SK-N-SH (cell line): ENCODE measurements around the gene SEMA3C. TPM values are rescaled to one million over a fixed set of nuclear protein-coding genes. Genes with fewer than 3 reads are reported as not detected.

Source experiments
- CTCF ChIA-PET: fragments of 300-600, 350-600 bp; formaldehyde crosslinking; extraction: SDS; loops from one replicate; lab custom pipeline; 2021; lab: Yijun Ruan, JAX
- POLR2A ChIA-PET: fragments of 350-600 bp; sonication (Branson Sonifier 250); formaldehyde crosslinking; extraction: SDS; loops from one replicate; lab custom pipeline; 2020; ENCODE audit warnings: antibody characterized with exemption, inconsistent platforms; lab: Yijun Ruan, JAX
- DNase-seq: peaks from one replicate; pipeline ENCODE4 v3.0.0; 2012
- H2AFZ ChIP-seq: fragments of 200-600 bp; sonication (generic); 2 replicates; pipeline ENCODE4 v1.8.1; 2016; ENCODE audit warnings: antibody characterized with exemption, mild to moderate bottlenecking, low read depth
- H3F3A ChIP-seq: fragments of 200-600 bp; sonication (generic); replicated peaks from 2 replicates; pipeline ENCODE3; 2016; ENCODE audit warnings: antibody characterized with exemption, mild to moderate bottlenecking; ENCODE audit not compliant: insufficient read depth
- H3K27ac ChIP-seq, 2 experiments: fragments of 200-500 bp in 1 of 2; fragments of 200-600 bp in 1 of 2; sonication (Bioruptor generic) in 1 of 2; sonication (generic), shearing (Covaris generic) in 1 of 2; 2 replicates each; pipeline versions ENCODE4 v1.5.1 to v1.6.1; 2014 to 2016; ENCODE audit warnings: low read depth in 2 of 2, inconsistent platforms in 1 of 2, low read length in 1 of 2, mild to moderate bottlenecking in 1 of 2, mixed read lengths in 1 of 2
- H3K27me3 ChIP-seq: fragments of 200-600 bp; sonication (generic), shearing (Covaris generic); 2 replicates; pipeline ENCODE4 v1.6.1; 2016; ENCODE audit warnings: mixed run types; ENCODE audit not compliant: insufficient read depth
- H3K36me3 ChIP-seq, 2 experiments: fragments of 200-500 bp in 1 of 2; fragments of 200-600 bp in 1 of 2; sonication (Bioruptor generic) in 1 of 2; sonication (generic) in 1 of 2; replicated peaks in 1 of 2; 2 replicates each; pipeline versions ENCODE3 to v1.5.1; 2014 to 2016; ENCODE audit warnings: low read length in 1 of 2, mild to moderate bottlenecking in 1 of 2; ENCODE audit not compliant: insufficient read depth in 2 of 2, control insufficient read depth in 1 of 2
- H3K4me1 ChIP-seq, 2 experiments: fragments of 200-500 bp in 1 of 2; fragments of 200-600 bp in 1 of 2; sonication (Bioruptor generic) in 1 of 2; sonication (generic), shearing (Covaris generic) in 1 of 2; 2 replicates each; pipeline versions ENCODE4 v1.5.1 to v1.6.1; 2014 to 2016; ENCODE audit warnings: low read depth in 1 of 2, low read length in 1 of 2, mixed run types in 1 of 2; ENCODE audit not compliant: insufficient read depth in 2 of 2, control insufficient read depth in 1 of 2
- H3K4me2 ChIP-seq: fragments of 200-600 bp; sonication (generic), shearing (Covaris generic); 2 replicates; pipeline ENCODE4 v1.6.1; 2017; ENCODE audit warnings: mixed run types
- H3K4me3 ChIP-seq, 2 experiments: fragments of 200-500 bp in 1 of 2; fragments of 200-600 bp in 1 of 2; sonication (Bioruptor generic) in 1 of 2; sonication (generic), shearing (Covaris generic) in 1 of 2; 2 replicates each; pipeline versions ENCODE4 v1.5.1 to v1.8.1; 2014 to 2016; ENCODE audit warnings: low read depth in 2 of 2, inconsistent platforms in 1 of 2, low read length in 1 of 2, mild to moderate bottlenecking in 1 of 2, mixed read lengths in 1 of 2, moderate library complexity in 1 of 2
- H3K79me2 ChIP-seq: fragments of 200-600 bp; sonication (generic); 2 replicates; pipeline ENCODE4 v1.8.1; 2017; ENCODE audit warnings: mild to moderate bottlenecking; ENCODE audit not compliant: insufficient read depth
- H3K9ac ChIP-seq: fragments of 200-600 bp; sonication (generic); 2 replicates; pipeline ENCODE4 v1.6.1; 2017; ENCODE audit warnings: mixed run types
- H3K9me2 ChIP-seq: fragments of 200-600 bp; sonication (generic); 2 replicates; pipeline ENCODE4 v1.6.1; 2017; ENCODE audit warnings: mixed run types
- H3K9me3 ChIP-seq: fragments of 200-600 bp; sonication (generic); 2 replicates; pipeline ENCODE4 v1.6.1; 2017; ENCODE audit warnings: mixed run types, mild to moderate bottlenecking, moderate library complexity
- H4K20me1 ChIP-seq: fragments of 200-600 bp; sonication (generic); 2 replicates; pipeline ENCODE4 v1.6.1; 2017; ENCODE audit warnings: mild to moderate bottlenecking, mixed run types; ENCODE audit not compliant: insufficient read depth
- CHD2 ChIP-seq: fragments of 150-350 bp; IDR thresholded peaks from 2 replicates; pipeline ENCODE4 v1.6.1; 2018; ENCODE audit warnings: low read length; ENCODE audit not compliant: partially characterized antibody
- CTCF ChIP-seq: fragments of 200-600 bp; sonication (generic); IDR thresholded peaks from 2 replicates; pipeline ENCODE4 v1.6.1; 2017; ENCODE audit warnings: antibody characterized with exemption, mild to moderate bottlenecking, moderate library complexity
- ELF1 ChIP-seq: IDR thresholded peaks from 2 replicates; pipeline ENCODE4 v1.4.0; 2012
- FOXJ3 ChIP-seq: sonication (generic); formaldehyde crosslinking; IDR thresholded peaks from 2 replicates; pipeline ENCODE4 v1.5.1; 2020; ENCODE audit warnings: mild to moderate bottlenecking, missing genetic modification reagents
- FOXM1 ChIP-seq: IDR thresholded peaks from 2 replicates; pipeline ENCODE4 v1.4.0; 2012; ENCODE audit warnings: low read depth, mild to moderate bottlenecking
- GABPA ChIP-seq: IDR thresholded peaks from 2 replicates; pipeline ENCODE4 v1.4.0; 2012; ENCODE audit warnings: low read depth, mild to moderate bottlenecking
- GATA2 ChIP-seq: sonication (generic); formaldehyde crosslinking; IDR thresholded peaks from 2 replicates; pipeline ENCODE4 v1.5.0; 2020; ENCODE audit warnings: mild to moderate bottlenecking, missing genetic modification reagents
- IRF3 ChIP-seq: fragments of 150-350 bp; IDR thresholded peaks from 2 replicates; pipeline ENCODE4 v1.6.1; 2016; ENCODE audit warnings: mild to moderate bottlenecking, low read depth, low read length
- MAX ChIP-seq: IDR thresholded peaks from 2 replicates; pipeline ENCODE4 v1.4.0; 2012; ENCODE audit warnings: low read depth
- MEF2A ChIP-seq: IDR thresholded peaks from 2 replicates; pipeline ENCODE4 v1.4.0; 2012; ENCODE audit warnings: low read depth, borderline replicate concordance
- NRF1 ChIP-seq: IDR thresholded peaks from 2 replicates; pipeline ENCODE4 v1.6.1; 2012; ENCODE audit warnings: low read depth, mild to moderate bottlenecking, low read length
- RFX5 ChIP-seq: IDR thresholded peaks from 2 replicates; pipeline ENCODE4 v1.6.1; 2012; ENCODE audit warnings: mild to moderate bottlenecking, improper control_type of control experiment, low read length
- SMC3 ChIP-seq: IDR thresholded peaks from 2 replicates; pipeline ENCODE4 v1.6.1; 2012; ENCODE audit warnings: low read depth, low read length, improper control_type of control experiment
- TAF1 ChIP-seq: IDR thresholded peaks from 2 replicates; pipeline ENCODE4 v1.6.1; 2012; ENCODE audit warnings: low read depth, mild to moderate bottlenecking, low read length, moderate library complexity, borderline replicate concordance
- TCF12 ChIP-seq: IDR thresholded peaks from 2 replicates; pipeline ENCODE4 v1.4.0; 2012
- TEAD4 ChIP-seq: IDR thresholded peaks from 2 replicates; pipeline ENCODE4 v1.4.0; 2012; ENCODE audit warnings: mild to moderate bottlenecking, borderline replicate concordance; ENCODE audit not compliant: insufficient read depth
- USF2 ChIP-seq: fragments of 150-350 bp; IDR thresholded peaks from 2 replicates; pipeline ENCODE4 v1.6.1; 2017; ENCODE audit warnings: antibody characterized with exemption, low read length, low read depth, borderline replicate concordance
- WGBS: methylation state at CpG from one replicate; pipeline ENCODE4 v1.1.6; 2017; ENCODE audit warnings: low lambda C conversion rate; 5-methylcytosine and 5-hydroxymethylcytosine counted together
- polyA plus RNA-seq, 3 experiments: library from polyadenylated mRNA; depleted of rRNA; stranded (reverse); fragments of >200 nt; gene quantifications; 2 replicates each; pipeline ENCODE4 v1.2.3, GENCODE V29; 2012
- TF ChIP-seq, protein P1 (sequence below): IDR thresholded peaks from 2 replicates; pipeline ENCODE4 v1.4.0; 2012; ENCODE audit warnings: low read depth, borderline replicate concordance

SEMA3C gene
- polyA plus RNA-seq, 1 of the 3 experiments (the other 2 are of a cell fraction), result 51.1 TPM

- Histone ChIP-seq H3F3A (peaks cover 30% of the 10 kb centered on the region), H4K20me1 (no peaks in the 10 kb centered on the region), H3K9me2 (no peaks in the 10 kb centered on the region), H2AFZ (no peak overlapping the region), H3K27me3 (no peaks in the 10 kb centered on the region), H3K36me3 (peaks cover 5 to 16% of the 10 kb centered on the region in 2 experiments), H3K4me2 (no peak overlapping the region), H3K9ac (no peak overlapping the region), H3K4me1 (peaks cover 26 to 32% of the 10 kb centered on the region in 2 experiments), H3K9me3 (no peaks in the 10 kb centered on the region), H3K4me3 (no peak overlapping the region), H3K27ac (peak overlapping the region; percentile 60 to 73; a peak in 3 of 4 replicates), H3K79me2 (peaks cover 60% of the 10 kb centered on the region; the same call in 1 of the 2 replicates)
- ChIA-PET CTCF (interaction anchor here (0.7 to 1.3 kb wide), 2 partner anchors 11 to 39 kb away, joined by 3 to 4 read pairs; no protein-coding TSS in a partner anchor), POLR2A (no interaction called here)
- no peak for DNase-seq
- 88% methylated on average over 1 of the region's 1 CpG for WGBS
- TF ChIP-seq GATA2 (CRISPR knock-in tag) (no peak), TCF12 (no peak), USF2 (no peak), CHD2 (no peak), ELF1 (no peak)
Observed at GRCh38 chr7:80902019-80902418, 16.8 kb downstream of the SEMA3C start.

DNA sequence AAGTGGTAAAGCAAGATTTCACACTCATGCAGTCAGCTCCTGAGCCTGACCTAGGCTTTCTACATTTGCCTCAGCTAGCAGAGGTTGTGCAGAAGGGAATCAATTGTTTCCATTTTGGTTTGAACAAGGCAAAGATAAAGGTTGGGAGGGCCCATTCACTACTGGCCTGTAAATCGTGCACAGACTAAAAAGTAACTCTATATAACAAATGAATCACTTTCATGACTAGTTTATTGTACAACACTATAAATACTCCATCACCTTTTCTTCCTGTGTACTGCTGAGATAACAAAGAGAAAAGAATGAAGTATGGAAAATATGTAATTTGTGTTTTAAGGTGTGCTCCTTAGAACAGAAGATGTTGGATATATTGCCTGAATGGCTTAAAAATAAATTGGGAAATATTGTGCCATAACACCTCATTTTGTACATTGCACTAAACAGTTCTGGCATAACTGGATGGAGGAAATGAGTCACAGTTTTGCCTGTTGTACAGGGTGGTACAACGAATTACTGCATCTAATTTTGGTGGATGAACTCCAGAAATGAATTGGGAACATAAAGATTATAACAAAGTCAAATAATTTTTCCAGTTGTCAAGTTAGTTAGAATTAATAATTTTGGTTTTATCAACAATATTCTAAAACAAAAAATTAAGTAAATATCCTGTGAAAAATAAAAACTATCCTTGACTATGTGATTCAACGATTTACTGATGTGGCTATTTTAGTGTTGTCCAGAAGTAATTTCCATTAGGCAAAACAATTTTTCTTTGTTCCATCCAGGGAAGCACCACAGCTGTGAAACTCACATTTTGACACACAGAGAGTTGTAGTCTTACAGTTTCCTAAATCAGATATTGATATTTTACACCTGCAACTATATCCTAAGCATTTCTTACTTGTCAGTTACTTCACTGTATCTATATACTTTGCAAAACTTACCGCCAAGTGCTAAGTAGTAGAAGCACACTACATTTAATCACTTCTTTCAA, 18.0 kb downstream of the SEMA3C start:
- Histone ChIP-seq H3K4me1 (peaks cover 19 to 22% of the 10 kb centered on the region in 2 experiments), H3K9ac (peak overlapping the region; percentile 5; the same call in 1 of the 2 replicates), H3K27me3 (no peaks in the 10 kb centered on the region), H3K36me3 (peaks cover 5 to 20% of the 10 kb centered on the region in 2 experiments), H3F3A (peaks cover 26% of the 10 kb centered on the region), H3K4me3 (no peak overlapping the region), H3K27ac (peak overlapping the region; percentile 60 to 73; a peak in 3 of 4 replicates), H3K9me3 (no peaks in the 10 kb centered on the region), H3K79me2 (peaks cover 54% of the 10 kb centered on the region; the same call in 1 of the 2 replicates), H3K9me2 (no peaks in the 10 kb centered on the region), H3K4me2 (peak overlapping the region; percentile 12), H4K20me1 (no peaks in the 10 kb centered on the region), H2AFZ (peak overlapping the region; percentile 4; the same call in 1 of the 2 replicates)
- POLR2A ChIA-PET, result no interaction called here
- 35% methylated on average over 4 of the region's 4 CpGs for WGBS
- DNase-seq, result no peak
- CTCF ChIA-PET, result interaction anchor here (1.3 kb wide), 1 partner anchor 10 kb away, joined by 3 read pairs; no protein-coding TSS in a partner anchor
- TF ChIP-seq FOXJ3 (CRISPR knock-in tag) (no peak), CHD2 (no peak), CTCF (no peak), MAX (no peak), SMC3 (no peak), RFX5 (no peak), FOXM1 (peak; percentile 67; the same call in 1 of the 2 replicates), ELF1 (no peak), IRF3 (no peak), TEAD4 (peak; percentile 15; the same call in 1 of the 2 replicates), TAF1 (no peak), GABPA (no peak), MEF2A (peak; percentile 78), TCF12 (peak; percentile 91), NRF1 (no peak)
- TF ChIP-seq, protein P1, sequence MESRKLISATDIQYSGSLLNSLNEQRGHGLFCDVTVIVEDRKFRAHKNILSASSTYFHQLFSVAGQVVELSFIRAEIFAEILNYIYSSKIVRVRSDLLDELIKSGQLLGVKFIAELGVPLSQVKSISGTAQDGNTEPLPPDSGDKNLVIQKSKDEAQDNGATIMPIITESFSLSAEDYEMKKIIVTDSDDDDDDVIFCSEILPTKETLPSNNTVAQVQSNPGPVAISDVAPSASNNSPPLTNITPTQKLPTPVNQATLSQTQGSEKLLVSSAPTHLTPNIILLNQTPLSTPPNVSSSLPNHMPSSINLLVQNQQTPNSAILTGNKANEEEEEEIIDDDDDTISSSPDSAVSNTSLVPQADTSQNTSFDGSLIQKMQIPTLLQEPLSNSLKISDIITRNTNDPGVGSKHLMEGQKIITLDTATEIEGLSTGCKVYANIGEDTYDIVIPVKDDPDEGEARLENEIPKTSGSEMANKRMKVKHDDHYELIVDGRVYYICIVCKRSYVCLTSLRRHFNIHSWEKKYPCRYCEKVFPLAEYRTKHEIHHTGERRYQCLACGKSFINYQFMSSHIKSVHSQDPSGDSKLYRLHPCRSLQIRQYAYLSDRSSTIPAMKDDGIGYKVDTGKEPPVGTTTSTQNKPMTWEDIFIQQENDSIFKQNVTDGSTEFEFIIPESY, result no peak
